Stimulated activated CD8-positive, alpha-beta memory T cell treated with anti-CD3 and anti-CD28 coated beads, Interleukin-7, amount 100 ng/mL, for 24 hours (primary cell): ENCODE results near the gene OGFOD2.

Experiments used
- DNase-seq: peaks from one replicate; pipeline ENCODE4 v3.0.0-alpha.2; 2020; ENCODE audit warnings: low read depth

The OGFOD2 gene

DNA sequence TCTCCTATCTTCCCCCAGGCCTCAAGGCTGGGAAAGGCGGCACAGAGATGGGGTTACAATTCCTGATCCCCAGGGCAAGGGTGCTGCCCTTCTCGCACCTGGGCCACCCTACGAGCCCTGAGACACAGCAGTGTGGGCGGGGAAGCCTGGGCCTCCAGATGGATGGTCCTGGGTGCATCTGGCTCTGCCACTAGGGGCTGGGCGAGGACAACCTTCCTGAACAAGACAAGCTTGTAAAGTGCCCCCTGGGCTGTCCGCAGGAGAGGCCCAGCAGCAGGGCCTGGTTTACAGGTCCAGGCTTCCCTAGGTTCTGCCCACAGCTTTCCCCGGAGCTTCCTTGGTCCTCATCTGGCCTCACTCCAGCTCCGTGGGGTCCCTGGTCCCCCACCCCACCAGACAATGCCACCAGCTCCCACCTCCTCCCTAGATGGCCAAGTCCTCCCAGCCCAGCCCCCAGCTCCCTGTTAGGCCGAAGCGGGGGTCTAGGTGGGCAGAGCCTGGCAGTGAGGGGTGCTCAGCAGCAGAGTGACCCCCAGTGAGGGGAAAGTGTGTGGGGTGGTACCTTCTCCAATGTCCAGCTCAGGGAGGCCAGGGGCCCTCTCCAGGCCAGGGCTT lies 14.3 kb downstream of the OGFOD2 start:
- no peak for DNase-seq

DNA sequence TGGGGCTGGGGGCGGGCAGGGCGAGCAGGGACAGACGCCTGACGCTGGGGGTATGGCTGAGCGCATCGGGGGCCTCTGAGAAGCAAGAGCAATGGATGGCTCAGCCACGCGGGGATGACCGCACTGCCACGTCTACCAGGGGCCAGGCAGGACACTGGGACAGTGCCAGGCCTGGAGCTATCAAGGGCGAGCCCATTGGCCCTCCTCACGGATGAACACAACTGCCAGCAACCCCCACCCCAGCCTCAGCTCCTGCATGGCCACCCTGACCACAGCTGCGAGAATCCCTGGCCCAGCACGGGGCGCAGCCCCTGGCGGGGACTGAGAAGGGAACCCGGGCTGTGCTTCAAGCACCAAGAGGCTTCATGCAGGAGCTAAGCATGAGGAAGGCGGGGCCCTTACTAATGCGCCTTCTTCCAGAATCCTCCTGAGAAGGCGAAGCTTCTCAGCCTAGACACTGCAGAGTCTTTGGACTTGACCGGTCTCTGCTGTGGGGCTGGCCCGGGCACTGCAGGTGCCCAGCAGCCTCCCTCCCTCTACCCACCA lies 14.9 kb downstream of the OGFOD2 start:
- no peak for DNase-seq

- DNase-seq: no peak
These were observed 15.5 kb downstream of the OGFOD2 start for GRCh38 chr12:122990561-122990960.

DNA sequence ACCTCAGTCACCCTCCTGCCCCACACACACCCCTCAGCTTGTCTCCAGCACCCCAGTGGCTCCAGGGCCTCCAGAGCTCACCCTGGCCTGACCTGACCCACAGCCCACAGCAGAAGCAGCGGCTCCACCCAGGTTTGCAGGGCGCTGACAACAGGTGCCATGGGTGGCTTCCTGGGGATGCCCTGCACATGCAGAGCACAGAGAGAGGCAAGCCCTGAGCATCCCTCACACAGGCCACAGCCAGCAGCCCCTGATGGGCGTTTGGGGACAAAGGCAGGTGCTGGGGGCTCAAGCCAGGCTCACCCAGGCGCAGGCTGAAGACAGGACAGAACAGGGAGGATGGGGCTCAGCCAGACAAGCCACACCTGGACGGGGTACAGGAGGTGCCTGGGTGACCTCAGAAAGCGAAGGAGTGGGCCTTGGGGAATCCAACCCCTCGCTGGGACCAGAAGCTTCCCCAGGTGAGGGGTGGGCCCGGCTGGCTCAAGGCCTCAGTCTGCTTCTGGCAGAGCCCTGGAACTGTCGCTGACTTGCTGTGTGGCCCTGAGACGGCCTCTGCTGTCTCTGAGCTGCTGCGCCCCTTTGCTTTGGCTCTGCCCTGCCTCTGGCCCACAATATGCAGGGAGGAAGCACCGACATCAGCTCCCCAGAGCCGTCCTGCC lies 16.0 kb downstream of the OGFOD2 start:
- DNase-seq: no peak

DNA sequence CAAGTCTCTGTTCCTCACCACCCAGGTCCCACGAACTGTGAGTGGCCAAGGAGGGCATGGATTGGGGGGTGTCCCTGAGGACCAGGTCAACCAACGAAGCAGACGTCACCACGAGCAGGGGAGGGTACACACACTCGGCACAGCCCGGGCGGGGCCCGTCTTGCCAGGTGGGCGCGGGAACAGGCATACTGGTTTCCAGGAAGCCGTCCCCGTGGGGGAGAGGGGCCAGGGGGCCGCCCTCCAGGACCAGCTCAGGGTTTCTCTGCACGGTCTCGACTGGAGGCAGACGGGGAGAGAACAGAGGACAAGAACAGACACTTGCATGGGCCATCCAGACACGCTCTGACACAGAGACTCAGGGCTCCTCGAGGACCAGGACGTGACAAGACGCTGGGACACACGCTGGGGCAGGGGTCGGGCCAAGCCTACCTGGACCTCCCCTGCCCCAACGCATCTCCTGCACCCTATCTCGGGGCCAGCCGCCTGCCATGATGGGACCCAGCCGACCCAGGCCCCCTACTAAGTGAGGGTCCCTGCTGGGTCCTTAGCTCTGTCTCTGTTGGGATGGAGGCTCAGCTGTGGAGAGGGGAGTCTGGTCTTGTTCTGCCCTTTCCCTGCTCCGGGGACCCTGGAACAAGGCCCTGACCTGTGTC lies 16.7 kb downstream of the OGFOD2 start:
- no peak for DNase-seq

GRCh38 chr12:122992386-122992785 lies 17.3 kb downstream of the OGFOD2 start:
- no peak for DNase-seq

GRCh38 chr12:122994140-122994675 lies 19.2 kb downstream of the OGFOD2 start:
- DNase-seq: no peak

DNA sequence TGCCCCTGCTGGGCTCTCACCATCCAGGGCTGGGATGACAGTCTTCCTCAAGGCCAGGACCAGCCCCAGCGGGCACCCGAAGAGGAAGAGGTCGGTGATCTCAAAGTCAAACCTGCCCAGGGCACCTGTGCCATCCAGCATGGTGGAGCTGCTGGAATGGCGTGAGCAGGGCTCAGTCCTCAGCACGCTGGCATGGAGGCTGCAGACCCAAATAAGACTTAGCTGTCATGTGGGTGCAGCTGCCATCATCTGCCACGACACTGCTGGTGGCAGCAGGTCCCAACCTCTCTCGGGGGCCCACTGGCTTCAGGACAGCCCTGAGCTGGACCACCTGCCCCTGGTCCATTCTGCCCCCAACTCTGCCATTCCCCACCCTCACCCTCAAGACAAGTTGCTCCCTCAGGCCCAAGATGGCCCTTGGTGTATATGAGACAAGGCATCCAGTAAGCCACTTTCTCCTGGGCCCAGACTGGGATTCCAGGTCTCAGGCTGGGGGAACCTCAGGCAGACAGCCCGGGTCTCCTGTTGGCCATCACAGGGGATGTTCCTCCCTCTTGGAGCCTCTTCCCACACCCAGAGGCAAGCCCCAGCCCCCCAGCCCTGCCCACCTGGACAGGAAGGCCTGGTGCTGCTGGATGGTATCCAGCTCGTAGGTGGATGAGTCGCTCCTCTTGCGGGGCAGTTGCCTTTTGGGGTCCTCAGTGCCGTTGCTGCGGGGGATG lies 19.9 kb downstream of the OGFOD2 start:
- DNase-seq: no peak

- DNase-seq: no peak
These were observed 20.6 kb downstream of the OGFOD2 start for GRCh38 chr12:122995503-122996187.

GRCh38 chr12:122996188-122996601 lies 21.2 kb downstream of the OGFOD2 start:
- no peak for DNase-seq

DNA sequence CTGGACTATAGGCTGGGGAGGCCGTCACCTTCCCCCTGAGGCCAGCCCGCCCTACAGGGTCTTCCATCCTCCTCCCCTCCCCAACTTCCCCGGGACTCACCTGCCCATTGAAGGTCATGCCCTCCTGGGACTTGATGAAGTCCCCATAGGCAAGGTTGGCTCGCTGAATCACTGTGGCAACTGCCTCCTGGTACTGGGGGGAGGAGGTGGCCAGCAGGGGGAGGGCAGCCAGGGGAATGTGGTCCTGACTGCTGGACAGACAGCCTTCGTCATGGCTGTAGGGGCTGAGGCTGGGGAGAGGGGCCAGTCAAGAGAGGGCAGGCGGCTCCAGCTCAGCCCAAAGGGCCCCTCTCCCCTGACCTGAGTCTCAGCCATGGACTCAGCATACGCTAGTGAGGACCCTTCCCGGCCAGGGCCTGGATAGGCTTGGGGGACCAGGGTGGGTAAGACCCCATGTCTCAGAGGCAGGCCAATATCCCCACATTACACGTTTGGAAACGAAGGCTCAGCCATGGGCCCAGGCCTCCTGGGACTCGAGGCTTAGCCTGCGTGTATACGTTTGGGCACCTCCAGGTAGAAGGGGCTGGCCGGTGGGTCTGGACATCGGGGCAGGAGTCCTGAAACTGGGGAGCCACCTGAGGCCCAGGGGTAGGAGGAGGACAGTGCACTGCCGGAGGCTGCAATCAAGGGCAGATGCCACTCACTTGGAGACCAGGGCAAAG lies 21.7 kb downstream of the OGFOD2 start:
- no peak for DNase-seq

DNA sequence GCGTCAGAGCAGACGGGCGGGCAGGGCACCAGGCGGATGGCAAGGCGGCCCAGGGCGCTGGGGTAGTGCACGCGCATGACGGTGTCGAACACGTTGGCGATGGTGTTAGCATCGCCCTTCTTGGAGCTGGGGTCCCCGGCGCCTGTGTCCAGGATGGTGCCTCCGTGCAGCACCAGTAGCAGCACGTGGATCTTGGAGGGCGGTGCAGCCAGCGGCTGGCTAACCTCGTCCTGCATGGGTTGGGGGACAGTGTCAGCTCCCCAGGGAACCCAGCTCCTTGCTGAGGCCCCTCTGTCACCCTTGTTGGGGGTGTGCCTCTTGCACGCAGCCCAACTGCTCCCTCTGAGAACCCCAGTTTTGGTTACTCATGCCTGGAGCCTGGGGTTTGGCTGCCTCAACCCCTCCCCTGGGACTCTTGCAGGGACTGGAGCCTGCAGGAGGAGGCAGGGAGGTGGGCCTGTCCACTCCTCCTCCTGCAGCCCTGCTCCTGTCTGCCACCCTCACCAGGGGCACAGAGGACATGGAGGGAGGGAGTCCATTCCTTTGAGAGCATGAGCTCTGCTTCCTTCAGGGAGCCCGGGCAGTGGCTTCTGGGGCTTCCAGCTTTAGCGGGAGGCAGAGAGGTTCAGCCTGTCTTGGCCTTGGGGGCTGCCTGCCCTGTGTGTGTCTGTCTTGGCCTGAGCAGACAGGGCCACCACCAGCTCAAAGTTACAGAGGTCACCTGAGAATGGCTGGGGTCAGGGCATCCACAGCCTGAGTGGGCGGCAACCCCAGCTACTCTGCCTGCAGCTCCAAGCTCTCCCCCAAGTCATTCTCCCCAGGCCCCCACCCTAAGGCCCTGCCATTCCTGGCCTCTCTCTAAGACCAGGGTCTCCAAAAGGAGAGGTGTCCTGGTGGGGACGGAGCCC lies 22.6 kb downstream of the OGFOD2 start:
- DNase-seq: no peak

DNA sequence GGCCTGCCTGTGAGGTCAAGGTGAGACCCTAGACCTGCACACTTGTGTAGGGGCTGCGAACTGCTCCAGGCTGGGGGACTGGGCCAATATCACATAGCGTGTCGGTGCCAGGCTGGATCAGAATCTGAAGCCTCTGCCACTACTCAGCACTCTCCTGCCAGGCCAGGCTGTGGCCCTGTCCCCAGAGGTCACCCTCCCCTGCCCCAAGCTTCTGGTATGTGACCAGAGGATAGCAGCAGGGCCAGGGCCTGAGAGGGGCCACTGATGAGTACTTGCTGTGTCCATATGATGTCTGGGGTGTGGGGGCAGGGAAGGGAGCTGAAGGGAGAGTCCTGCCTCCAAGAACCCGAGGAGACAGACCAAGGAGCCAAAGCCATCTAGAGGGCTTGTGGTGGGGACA lies 23.3 kb downstream of the OGFOD2 start:
- no peak for DNase-seq

- no peak for DNase-seq
These were observed 24.3 kb downstream of the OGFOD2 start for GRCh38 chr12:122999196-122999946.

DNA sequence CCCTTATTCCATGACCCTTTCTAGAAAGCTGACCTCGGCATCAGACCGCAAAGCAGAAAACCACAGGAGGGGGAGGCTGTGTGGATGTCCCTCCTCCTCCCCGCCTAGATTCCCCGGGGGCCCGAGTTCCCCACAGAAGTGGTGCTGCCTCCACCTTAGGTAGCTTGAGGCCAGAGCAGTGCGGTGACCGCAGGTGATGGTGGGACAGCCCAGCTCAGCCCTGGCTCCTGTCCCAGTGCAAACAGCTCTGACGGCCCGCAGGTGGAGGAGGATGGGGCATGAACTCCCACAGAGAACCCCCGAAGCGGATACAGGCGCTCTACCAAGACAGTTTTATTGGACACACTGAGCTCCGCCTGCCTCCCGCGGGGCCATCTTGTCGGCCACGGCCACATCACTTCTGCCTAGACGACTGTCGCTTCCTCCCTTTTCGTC lies 25.0 kb downstream of the OGFOD2 start:
- no peak for DNase-seq

DNA sequence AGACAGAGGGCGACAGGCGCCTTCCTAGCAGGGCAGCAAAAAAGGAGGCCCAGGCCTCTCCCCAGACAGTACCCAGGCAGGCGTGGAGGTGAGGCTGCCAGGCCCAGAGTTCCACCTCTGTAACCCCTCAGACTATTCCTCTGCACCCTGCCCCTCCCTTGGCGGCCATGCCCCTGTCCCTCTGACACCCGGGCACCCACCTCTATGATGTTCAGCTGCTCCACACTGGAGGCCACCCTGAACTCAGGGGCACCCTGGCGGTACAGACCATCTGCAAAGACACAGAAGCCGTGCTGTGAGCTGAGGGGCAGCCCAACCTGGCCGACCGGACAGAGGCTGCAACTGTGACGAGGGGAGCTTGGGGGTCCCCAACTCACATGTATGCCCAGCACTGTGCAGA lies 25.5 kb downstream of the OGFOD2 start:
- DNase-seq: no peak

DNA sequence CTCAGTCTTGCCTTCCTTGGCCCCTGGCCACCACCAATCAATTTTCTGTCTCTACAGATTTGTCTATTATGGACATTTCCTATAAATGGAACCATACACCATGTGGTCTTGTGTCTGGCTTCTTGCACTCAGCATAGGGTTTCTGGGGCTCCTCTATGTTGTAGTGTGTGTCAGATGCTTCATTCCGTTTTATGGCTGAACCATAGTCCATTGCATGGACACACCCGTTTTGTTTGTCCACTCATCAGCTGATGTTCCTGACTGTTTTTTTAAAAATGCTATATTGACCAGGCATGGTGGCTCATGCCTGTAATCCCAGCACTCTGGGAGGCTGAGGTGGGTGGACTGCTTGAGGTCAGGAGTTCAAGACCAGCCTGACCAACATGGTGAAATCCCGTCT lies 26.4 kb downstream of the OGFOD2 start:
- no peak for DNase-seq

DNA sequence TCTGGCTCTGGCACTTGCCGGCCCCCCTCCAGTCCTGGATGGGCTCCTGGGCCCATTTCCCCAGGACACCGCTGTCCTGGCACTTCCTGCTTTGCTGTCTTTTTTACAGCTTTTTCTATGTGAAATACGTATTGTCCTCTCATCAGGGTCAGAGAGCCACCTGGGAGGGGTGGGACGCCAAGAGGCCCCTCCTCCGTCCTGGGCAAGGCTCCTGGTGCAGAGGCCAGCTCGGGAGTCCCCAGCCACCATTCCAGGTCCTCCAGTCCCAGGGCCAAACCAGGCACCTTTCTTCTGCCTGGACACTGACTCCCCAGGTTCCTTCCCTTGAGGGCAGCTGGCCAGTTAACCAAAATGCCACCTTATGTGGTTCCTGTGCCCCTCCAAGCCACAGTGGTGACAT lies 28.2 kb downstream of the OGFOD2 start:
- no peak for DNase-seq

DNA sequence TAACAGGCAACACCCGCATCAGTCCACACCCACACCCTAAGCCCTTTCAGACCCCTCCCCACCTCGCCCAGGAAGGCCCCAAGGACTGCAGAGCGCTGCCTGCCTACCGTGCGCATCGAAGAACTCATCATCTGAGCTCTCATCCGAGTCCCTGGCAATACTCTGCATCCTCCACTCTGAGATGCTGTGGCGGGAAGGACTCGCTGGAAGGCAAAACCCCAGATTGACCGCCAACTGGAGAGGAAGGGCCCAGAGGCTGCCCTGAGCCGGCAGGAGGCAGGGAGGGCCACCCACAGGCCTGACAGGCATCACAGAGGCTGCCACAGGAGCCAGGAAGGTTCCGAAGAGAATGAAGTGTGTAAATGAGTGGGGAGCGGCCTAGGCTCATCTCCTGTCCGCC lies 29.2 kb downstream of the OGFOD2 start:
- DNase-seq: no peak
